Stomach (tissue), 4 donors: ENCODE measurements around the gene LCTL.

ENCODE experiments used
- EP300 ChIP-seq: sonication (generic); formaldehyde crosslinking; IDR thresholded peaks from one replicate; pipeline ENCODE4 v1.6.1; 2017; ENCODE audit warnings: antibody characterized with exemption
- POLR2A ChIP-seq, 4 donors: fragments of 450-650 bp; IDR thresholded peaks; one replicate each; pipeline ENCODE4 v1.6.1; 2016; ENCODE audit warnings: antibody characterized with exemption in 4 of 4, control low read depth in 2 of 4, mild to moderate bottlenecking in 1 of 4, moderate library complexity in 1 of 4
- TF ChIP-seq, protein P1 (sequence below), 7 experiments: fragments of 450-650 bp in 4 of 7; fragments of 200-600 bp in 3 of 7; sonication (generic) in 3 of 7; IDR thresholded peaks; one replicate each; pipeline ENCODE4 v1.5.1; 2016 to 2019; ENCODE audit warnings: antibody characterized with exemption in 7 of 7, control low read depth in 2 of 7, mild to moderate bottlenecking in 1 of 7

DNA sequence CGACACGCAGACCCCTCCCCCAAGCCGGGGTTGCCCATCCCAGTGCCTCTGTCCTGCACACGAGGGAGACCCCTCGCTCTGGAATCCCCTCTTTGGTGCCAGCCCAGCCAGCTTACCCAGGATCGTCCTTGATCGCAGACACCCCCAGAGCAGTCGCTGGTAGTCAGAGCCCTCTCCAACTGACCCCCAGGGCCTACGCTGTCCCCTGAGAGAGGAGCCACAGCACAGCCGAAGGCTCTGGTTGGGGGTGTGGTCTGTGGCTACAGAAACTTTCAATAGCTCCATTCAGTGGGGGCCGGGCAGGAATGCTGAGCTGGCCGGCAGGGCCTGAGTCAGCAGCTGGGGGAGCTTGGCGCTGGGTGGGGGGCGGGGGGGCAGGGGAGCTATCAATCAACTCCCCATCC is at the start of gene LCTL:
- no peak for TF ChIP-seq POLR2A (IDR thresholded peaks at IDR 0.05)
- TF ChIP-seq, protein P1, sequence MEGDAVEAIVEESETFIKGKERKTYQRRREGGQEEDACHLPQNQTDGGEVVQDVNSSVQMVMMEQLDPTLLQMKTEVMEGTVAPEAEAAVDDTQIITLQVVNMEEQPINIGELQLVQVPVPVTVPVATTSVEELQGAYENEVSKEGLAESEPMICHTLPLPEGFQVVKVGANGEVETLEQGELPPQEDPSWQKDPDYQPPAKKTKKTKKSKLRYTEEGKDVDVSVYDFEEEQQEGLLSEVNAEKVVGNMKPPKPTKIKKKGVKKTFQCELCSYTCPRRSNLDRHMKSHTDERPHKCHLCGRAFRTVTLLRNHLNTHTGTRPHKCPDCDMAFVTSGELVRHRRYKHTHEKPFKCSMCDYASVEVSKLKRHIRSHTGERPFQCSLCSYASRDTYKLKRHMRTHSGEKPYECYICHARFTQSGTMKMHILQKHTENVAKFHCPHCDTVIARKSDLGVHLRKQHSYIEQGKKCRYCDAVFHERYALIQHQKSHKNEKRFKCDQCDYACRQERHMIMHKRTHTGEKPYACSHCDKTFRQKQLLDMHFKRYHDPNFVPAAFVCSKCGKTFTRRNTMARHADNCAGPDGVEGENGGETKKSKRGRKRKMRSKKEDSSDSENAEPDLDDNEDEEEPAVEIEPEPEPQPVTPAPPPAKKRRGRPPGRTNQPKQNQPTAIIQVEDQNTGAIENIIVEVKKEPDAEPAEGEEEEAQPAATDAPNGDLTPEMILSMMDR (IDR thresholded peaks at IDR 0.05): no peak
- TF ChIP-seq EP300: no peak
